SW480 (cell line): ENCODE results near the gene MRPL42.
"Not testable (repeated sequence)": the region's sequence is repeated elsewhere in the genome, so short reads cannot be mapped to it uniquely, and the experiment has no call there.

Experiments
- DNase-seq: peaks from one replicate; pipeline ENCODE4 v3.0.0-alpha.2; 2016; ENCODE audit warnings: low spot score

MRPL42 gene

GRCh38 chr12:93547778-93548177 is 80.5 kb downstream of the MRPL42 start:
- DNase-seq: no peak

GRCh38 chr12:93549174-93549573 is 81.9 kb downstream of the MRPL42 start:
- no peak for DNase-seq

- no peak for DNase-seq
Measured at GRCh38 chr12:93550748-93551611, 83.7 kb downstream of the MRPL42 start.

GRCh38 chr12:93552427-93552826 is 85.1 kb downstream of the MRPL42 start:
- DNase-seq: no peak

GRCh38 chr12:93557879-93558278 is 90.6 kb downstream of the MRPL42 start:
- not testable (repeated sequence) for DNase-seq

GRCh38 chr12:93558685-93559084 is 91.4 kb downstream of the MRPL42 start:
- DNase-seq: not testable (repeated sequence)

DNA sequence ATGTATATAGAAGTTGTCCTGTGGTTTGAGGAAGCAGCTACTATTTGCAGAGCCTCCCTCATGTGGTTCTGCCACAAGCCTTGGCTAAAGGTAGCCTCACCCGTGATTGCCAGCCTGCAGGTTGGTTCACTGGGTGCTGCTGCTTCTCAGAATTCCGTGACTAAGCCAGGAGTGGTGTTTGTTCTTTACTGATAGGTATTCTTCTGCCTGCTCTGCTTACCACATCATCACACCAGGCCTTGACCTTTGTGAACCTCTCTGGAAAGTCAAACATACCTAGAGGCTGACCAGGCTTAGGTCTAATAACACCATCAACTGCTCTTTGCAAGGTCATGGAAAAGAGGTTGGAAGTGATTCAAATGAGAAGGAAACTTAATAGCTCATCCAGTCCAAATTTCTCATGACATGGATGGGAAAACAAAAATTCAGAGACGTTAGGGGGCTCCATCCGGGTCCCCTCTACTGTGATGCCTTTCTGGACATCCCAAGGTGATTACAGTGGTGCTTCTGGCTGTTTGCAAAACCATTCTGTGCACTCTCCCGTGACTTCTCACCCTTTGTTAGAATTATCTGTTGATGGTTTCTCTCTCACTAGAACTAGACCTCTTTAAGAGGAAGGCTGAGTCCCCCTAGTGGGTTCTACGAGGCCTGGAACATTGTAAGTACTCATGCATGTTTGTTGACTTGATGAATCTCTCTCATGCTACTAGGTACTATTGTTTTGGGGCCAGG is 96.7 kb downstream of the MRPL42 start:
- peak; percentile 63 for DNase-seq

- no peak for DNase-seq
Measured at GRCh38 chr12:93565760-93566159, 98.4 kb downstream of the MRPL42 start.
